Stomach (tissue), 9 donors: Measurements from ENCODE around the gene GLI1. TPM values are rescaled to one million over a fixed set of nuclear protein-coding genes. Genes with fewer than 3 reads are reported as not detected.
"Not testable (repeated sequence)": the region's sequence is repeated elsewhere in the genome, so short reads cannot be mapped to it uniquely, and the experiment has no call there.

Experiments used
- DNase-seq, 2 donors: peaks; one replicate each; pipeline versions ENCODE4 v3.0.0 to v3.0.0-alpha.2; 2013 to 2019
- H3K27ac ChIP-seq, 5 donors: fragments of 200-600 bp in 4 of 5; sonication (generic) in 4 of 5; one replicate each; pipeline ENCODE4 v1.5.1; 2013 to 2019; ENCODE audit warnings: mild to moderate bottlenecking in 1 of 5, moderate library complexity in 1 of 5
- H3K27me3 ChIP-seq, 3 donors: fragments of 200-600 bp; sonication (generic); one replicate each; pipeline ENCODE4 v1.5.1; 2017 to 2019; ENCODE audit warnings: mixed run types in 1 of 3
- H3K36me3 ChIP-seq, 4 donors: fragments of 200-600 bp; sonication (generic); 1 replicate in 3 of 4; 2 replicates in 1 of 4; pipeline ENCODE4 v1.5.1; 2016 to 2019
- H3K4me1 ChIP-seq, 4 donors: fragments of 200-600 bp; sonication (generic); one replicate each; pipeline ENCODE4 v1.5.1; 2016 to 2019
- H3K4me3 ChIP-seq, 4 donors: fragments of 200-600 bp; sonication (generic) in 3 of 4; one replicate each; pipeline ENCODE4 v1.5.1; 2016 to 2019; ENCODE audit warnings: mild to moderate bottlenecking in 1 of 4
- H3K9me3 ChIP-seq, 4 donors: fragments of 200-600 bp; sonication (generic); one replicate each; pipeline ENCODE4 v1.5.1; 2016 to 2019
- EP300 ChIP-seq: sonication (generic); formaldehyde crosslinking; IDR thresholded peaks from one replicate; pipeline ENCODE4 v1.6.1; 2017; ENCODE audit warnings: antibody characterized with exemption
- POLR2A ChIP-seq, 4 donors: fragments of 450-650 bp; IDR thresholded peaks; one replicate each; pipeline ENCODE4 v1.6.1; 2016; ENCODE audit warnings: antibody characterized with exemption in 4 of 4, control low read depth in 2 of 4, mild to moderate bottlenecking in 1 of 4, moderate library complexity in 1 of 4
- POLR2AphosphoS5 ChIP-seq, 3 donors: sonication (generic); formaldehyde crosslinking; IDR thresholded peaks; one replicate each; pipeline ENCODE4 v1.6.1; 2016; ENCODE audit warnings: antibody characterized with exemption in 3 of 3
- WGBS, 5 donors: extraction: QIAGEN DNeasy Blood & Tissue Kit in 3 of 5; methylation state at CpG; one replicate each; pipeline versions ENCODE4 v1.1.5 to v1.1.7; 2013 to 2018; 5-methylcytosine and 5-hydroxymethylcytosine counted together
- intact Hi-C: fragments of 100-400 bp; cut with DNase I; formaldehyde crosslinking; loops from one replicate; pipeline ENCODE4 v1.15.1; 2023; ENCODE audit warnings: low total_unique reads
- polyA plus RNA-seq, 3 donors: library from polyadenylated mRNA; stranded (reverse); fragments of 200-250 nt; gene quantifications; one replicate each; pipeline ENCODE4 v1.2.3, GENCODE V29; 2013
- total RNA-seq, 5 donors: library from RNA; depleted of rRNA; stranded (reverse); fragments of >200 nt; gene quantifications; one replicate each; pipeline versions ENCODE4 v1.1.0 to v1.2.3, GENCODE V29; 2014 to 2016
- TF ChIP-seq, protein P1 (sequence below), 7 experiments: fragments of 450-650 bp in 4 of 7; fragments of 200-600 bp in 3 of 7; sonication (generic) in 3 of 7; IDR thresholded peaks; one replicate each; pipeline ENCODE4 v1.5.1; 2016 to 2019; ENCODE audit warnings: antibody characterized with exemption in 7 of 7, control low read depth in 2 of 7, mild to moderate bottlenecking in 1 of 7
- donor health status: healthy with polysubstance abuse.
- donor health status: Bipolar disorder and iron deficiency.
- donor health status: healthy.

GLI1 gene
- total and polyA plus RNA-seq, 8 donors, result 0.14 to 4.0 (median 0.73) TPM

DNA sequence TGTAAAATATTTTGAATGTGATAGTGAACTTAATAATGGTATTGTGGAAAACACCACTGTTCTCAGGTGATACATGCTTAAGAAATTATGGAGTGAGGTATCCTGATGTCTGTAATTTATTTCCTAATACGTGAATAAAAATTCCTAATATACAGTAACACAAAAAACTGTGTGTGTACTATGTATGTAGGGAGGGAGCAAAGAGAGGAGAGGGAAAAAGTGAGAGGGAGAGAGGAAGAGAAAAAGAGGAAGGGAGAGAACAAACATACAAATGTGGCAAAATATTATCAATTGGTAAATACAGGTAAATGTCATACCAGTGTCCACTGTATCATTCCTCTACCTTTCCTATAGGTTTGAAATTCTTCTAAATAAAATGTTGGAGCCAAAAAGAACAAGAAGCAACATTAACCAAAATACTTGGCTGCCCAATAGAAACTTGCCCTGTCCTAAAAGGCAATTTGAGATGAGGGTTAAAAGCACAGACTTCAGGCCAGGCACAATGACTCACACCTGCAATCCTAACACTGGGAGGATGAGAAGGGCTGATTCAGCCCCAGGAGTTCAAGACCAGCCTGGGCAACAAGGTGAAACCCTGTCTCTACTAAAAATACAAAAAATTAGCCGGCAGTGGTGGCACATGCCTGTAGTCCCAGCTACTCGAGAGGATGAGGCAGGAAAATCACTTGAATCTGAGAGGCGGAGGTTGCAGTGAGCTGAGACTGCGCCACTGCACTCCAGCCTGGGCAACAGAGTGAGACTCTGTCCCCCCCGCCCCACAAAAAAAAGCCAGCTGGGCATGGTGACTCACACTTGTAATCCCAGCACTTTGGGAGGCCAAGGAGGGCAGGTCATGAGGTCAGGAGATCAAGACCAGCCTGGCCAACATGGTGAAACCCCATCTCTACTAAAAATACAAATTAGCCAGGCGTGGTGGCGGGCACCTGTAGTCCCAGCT lies 43.3 kb upstream of the GLI1 start:
- H3K9me3 ChIP-seq, result no peaks in the 10 kb centered on the region
- TF ChIP-seq, protein P1, sequence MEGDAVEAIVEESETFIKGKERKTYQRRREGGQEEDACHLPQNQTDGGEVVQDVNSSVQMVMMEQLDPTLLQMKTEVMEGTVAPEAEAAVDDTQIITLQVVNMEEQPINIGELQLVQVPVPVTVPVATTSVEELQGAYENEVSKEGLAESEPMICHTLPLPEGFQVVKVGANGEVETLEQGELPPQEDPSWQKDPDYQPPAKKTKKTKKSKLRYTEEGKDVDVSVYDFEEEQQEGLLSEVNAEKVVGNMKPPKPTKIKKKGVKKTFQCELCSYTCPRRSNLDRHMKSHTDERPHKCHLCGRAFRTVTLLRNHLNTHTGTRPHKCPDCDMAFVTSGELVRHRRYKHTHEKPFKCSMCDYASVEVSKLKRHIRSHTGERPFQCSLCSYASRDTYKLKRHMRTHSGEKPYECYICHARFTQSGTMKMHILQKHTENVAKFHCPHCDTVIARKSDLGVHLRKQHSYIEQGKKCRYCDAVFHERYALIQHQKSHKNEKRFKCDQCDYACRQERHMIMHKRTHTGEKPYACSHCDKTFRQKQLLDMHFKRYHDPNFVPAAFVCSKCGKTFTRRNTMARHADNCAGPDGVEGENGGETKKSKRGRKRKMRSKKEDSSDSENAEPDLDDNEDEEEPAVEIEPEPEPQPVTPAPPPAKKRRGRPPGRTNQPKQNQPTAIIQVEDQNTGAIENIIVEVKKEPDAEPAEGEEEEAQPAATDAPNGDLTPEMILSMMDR (IDR thresholded peaks at IDR 0.05), result no peak
- TF ChIP-seq POLR2A (IDR thresholded peaks at IDR 0.05) (no peak), EP300 (no peak), POLR2AphosphoS5 (IDR thresholded peaks at IDR 0.05) (no peak)
- WGBS, 5 donors, result 85 to 92% (median 89%) methylated on average over 8 of the region's 8 CpGs
- DNase-seq, result no peak
- peaks cover 0 to 38% (median 14%) of the 10 kb centered on the region in 4 donors for H3K4me1 ChIP-seq
- intact Hi-C loops, result no loop called here
- no peaks in the 10 kb centered on the region for H3K27me3 ChIP-seq
- peaks cover 0 to 10% (median 5%) of the 10 kb centered on the region in 4 donors for H3K36me3 ChIP-seq
- H3K27ac ChIP-seq, result no peak overlapping the region
- no peak overlapping the region for H3K4me3 ChIP-seq

DNA sequence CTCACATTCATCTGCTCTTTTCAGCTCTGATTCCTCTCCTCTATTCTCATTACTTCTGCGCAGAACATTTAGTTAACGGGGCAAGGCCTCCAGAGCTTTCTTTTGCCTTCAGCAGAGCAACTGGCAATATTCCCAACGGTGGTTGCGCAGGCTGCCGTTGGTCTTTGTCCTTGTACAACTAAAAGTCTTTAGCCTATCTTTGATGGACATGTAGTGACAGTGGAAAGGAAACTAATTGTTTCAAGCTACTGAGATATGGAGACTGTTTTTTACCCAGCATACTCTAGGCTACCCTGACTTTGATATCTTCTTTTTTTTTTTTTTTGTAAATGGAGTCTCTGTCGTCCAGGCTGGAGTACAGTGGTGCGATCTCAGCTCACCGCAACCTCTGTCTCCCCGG lies 41.3 kb upstream of the GLI1 start:
- Histone ChIP-seq H3K36me3 (peaks cover 0 to 25% (median 17%) of the 10 kb centered on the region in 4 donors), H3K27me3 (no peaks in the 10 kb centered on the region), H3K4me1 (peaks cover 0 to 38% (median 14%) of the 10 kb centered on the region in 4 donors), H3K27ac (no peak overlapping the region), H3K4me3 (no peak overlapping the region), H3K9me3 (no peaks in the 10 kb centered on the region)
- no peak for DNase-seq
- intact Hi-C loops, result no loop called here
- 75 to 84% (median 81%) methylated on average over 9 of the region's 9 CpGs for WGBS, 5 donors
- TF ChIP-seq POLR2A (IDR thresholded peaks at IDR 0.05) (no peak), EP300 (no peak), POLR2AphosphoS5 (IDR thresholded peaks at IDR 0.05) (no peak)
- TF ChIP-seq, protein P1 (IDR thresholded peaks at IDR 0.05), result no peak

DNA sequence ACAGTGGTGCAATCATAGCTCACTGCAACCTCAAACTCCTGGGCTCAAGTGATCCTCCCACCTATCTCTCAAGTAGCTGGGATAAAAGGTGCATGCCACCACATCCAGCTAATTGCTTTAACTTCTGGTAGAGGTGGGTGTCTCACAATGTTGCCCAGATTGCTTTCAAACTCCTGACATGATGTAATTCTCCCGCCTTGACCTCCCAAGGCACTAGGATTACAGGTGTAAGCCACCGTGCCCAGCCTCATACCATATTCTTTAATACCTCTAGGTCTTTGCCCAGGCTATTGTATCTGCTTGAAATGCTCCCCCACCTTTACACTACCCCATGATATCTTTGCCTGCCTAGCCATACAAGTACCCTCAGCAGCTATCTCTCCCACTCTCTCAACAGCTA lies 40.1 kb upstream of the GLI1 start:
- no peaks in the 10 kb centered on the region for H3K9me3 ChIP-seq
- H3K4me3 ChIP-seq, result no peak overlapping the region
- DNase-seq, result no peak
- peaks cover 0 to 38% (median 14%) of the 10 kb centered on the region in 4 donors for H3K4me1 ChIP-seq
- no peak overlapping the region for H3K27ac ChIP-seq
- peaks cover 0 to 30% (median 21%) of the 10 kb centered on the region in 4 donors for H3K36me3 ChIP-seq
- H3K27me3 ChIP-seq, result no peaks in the 10 kb centered on the region
- no peak for TF ChIP-seq POLR2AphosphoS5 (IDR thresholded peaks at IDR 0.05)
- no peak for TF ChIP-seq POLR2A (IDR thresholded peaks at IDR 0.05)
- TF ChIP-seq EP300, result no peak
- TF ChIP-seq, protein P1 (IDR thresholded peaks at IDR 0.05), result no peak
- 94 to 98% (median 97%) methylated on average over 2 of the region's 2 CpGs for WGBS, 5 donors
- intact Hi-C loops, result no loop called here

DNA sequence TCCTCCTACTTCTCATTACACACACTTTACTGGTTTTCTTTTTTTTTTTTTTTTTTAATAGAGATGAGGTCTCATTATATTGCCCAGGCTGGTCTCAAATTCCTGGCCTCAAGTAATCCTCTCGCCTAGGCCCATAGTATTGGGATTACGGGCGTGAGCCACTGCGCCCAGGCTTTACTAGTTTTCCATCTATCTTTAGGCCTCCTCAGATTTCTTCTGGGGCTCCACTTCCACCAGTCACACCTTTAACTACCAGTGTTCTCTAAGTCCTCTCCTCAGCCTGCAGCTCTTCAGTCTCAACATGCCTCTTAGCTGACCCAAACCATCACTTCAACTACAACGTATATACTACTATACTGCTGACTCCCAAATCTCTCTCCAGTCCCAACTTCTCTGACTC lies 39.1 kb upstream of the GLI1 start:
- Histone ChIP-seq H3K9me3 (no peaks in the 10 kb centered on the region), H3K36me3 (peaks cover 0 to 37% (median 26%) of the 10 kb centered on the region in 4 donors), H3K27me3 (no peaks in the 10 kb centered on the region), H3K4me3 (no peak overlapping the region), H3K4me1 (peaks cover 0 to 35% (median 14%) of the 10 kb centered on the region in 4 donors), H3K27ac (no peak overlapping the region)
- TF ChIP-seq POLR2AphosphoS5 (IDR thresholded peaks at IDR 0.05), result no peak
- TF ChIP-seq, protein P1 (IDR thresholded peaks at IDR 0.05), result no peak
- TF ChIP-seq EP300, result no peak
- no peak for TF ChIP-seq POLR2A (IDR thresholded peaks at IDR 0.05)
- no peak for DNase-seq
- intact Hi-C loops, result no loop called here
- WGBS, 5 donors, result 93 to 98% (median 96%) methylated on average over 5 of the region's 5 CpGs

DNA sequence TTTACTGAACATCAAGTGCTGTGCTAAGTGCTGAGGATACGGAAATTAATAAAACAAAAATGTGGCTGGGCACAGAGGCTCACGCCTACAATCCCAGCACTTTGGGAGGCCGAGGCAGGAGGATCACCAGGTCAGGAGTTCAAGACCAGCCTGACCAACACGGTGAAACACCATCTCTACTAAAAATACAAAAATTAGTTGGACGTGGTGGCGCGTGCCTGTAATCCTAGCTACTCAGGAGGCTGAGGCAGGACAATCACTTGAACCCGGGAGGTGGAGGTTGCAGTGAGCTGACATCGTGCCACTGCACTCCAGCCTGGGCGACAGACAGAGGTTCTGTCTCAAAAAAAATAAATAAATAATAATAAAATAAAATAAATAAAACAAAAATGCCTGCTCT lies 32.6 kb upstream of the GLI1 start:
- peak in 1 of 2 donors; percentile 18 for DNase-seq
- H3K9me3 ChIP-seq, intact Hi-C loops, H3K27me3 ChIP-seq, H3K4me3 ChIP-seq, H3K27ac ChIP-seq: not testable (repeated sequence)
- Histone ChIP-seq H3K36me3 (peaks cover 0 to 30% (median 25%) of the 10 kb centered on the region in 4 donors), H3K4me1 (peaks cover 9 to 26% (median 17%) of the 10 kb centered on the region in 4 donors)
- 95 to 97% (median 96%) methylated on average over 10 of the region's 10 CpGs for WGBS, 5 donors
